ENCODE results near the gene CMTM7.

Gene CMTM7

GRCh38 chr3:32430900-32431299, 39.2 kb downstream of the CMTM7 start:
- H3K4me2 ChIP-seq (ENCODE audit: low read length): no peak overlapping the region
- H3K4me1 ChIP-seq (ENCODE audit: control insufficient read depth, low read length): peaks cover 43% of the 10 kb centered on the region
- no peak overlapping the region for H3K27ac ChIP-seq (ENCODE audit: low read depth, low read length)
- H3K36me3 ChIP-seq (ENCODE audit: control insufficient read depth, low read length): no peaks in the 10 kb centered on the region
- H3K9me2 ChIP-seq (replicated peaks; ENCODE audit: control insufficient read depth, low read length): no peaks in the 10 kb centered on the region
- no peak overlapping the region for H3K4me3 ChIP-seq (ENCODE audit: low read length)
- H3K9me3 ChIP-seq (ENCODE audit: control insufficient read depth, insufficient read depth, low read length): no peaks in the 10 kb centered on the region
- TF ChIP-seq, protein P1, sequence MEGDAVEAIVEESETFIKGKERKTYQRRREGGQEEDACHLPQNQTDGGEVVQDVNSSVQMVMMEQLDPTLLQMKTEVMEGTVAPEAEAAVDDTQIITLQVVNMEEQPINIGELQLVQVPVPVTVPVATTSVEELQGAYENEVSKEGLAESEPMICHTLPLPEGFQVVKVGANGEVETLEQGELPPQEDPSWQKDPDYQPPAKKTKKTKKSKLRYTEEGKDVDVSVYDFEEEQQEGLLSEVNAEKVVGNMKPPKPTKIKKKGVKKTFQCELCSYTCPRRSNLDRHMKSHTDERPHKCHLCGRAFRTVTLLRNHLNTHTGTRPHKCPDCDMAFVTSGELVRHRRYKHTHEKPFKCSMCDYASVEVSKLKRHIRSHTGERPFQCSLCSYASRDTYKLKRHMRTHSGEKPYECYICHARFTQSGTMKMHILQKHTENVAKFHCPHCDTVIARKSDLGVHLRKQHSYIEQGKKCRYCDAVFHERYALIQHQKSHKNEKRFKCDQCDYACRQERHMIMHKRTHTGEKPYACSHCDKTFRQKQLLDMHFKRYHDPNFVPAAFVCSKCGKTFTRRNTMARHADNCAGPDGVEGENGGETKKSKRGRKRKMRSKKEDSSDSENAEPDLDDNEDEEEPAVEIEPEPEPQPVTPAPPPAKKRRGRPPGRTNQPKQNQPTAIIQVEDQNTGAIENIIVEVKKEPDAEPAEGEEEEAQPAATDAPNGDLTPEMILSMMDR (IDR thresholded peaks at IDR 0.05; ENCODE audit: low read depth, low read length, poor library complexity, severe bottlenecking): no peak
- no peak for TF ChIP-seq EZH2phosphoT487 (IDR thresholded peaks at IDR 0.05; ENCODE audit: borderline replicate concordance, low read length)
- H3F3A ChIP-seq (ENCODE audit: control insufficient read depth, insufficient read depth): no peaks in the 10 kb centered on the region
- H3K79me2 ChIP-seq (ENCODE audit: control insufficient read depth, low read length): no peaks in the 10 kb centered on the region
- no peaks in the 10 kb centered on the region for H4K20me1 ChIP-seq (ENCODE audit: control insufficient read depth, insufficient read depth, low read depth, low read length)
- no peaks in the 10 kb centered on the region for H3K27me3 ChIP-seq (ENCODE audit: control insufficient read depth, low read length)

- no peak overlapping the region for H3K4me2 ChIP-seq (ENCODE audit: low read length)
- TF ChIP-seq, protein P1 (IDR thresholded peaks at IDR 0.05; ENCODE audit: low read depth, low read length, poor library complexity, severe bottlenecking): no peak
- TF ChIP-seq EZH2phosphoT487 (IDR thresholded peaks at IDR 0.05; ENCODE audit: borderline replicate concordance, low read length): no peak
- H3K79me2 ChIP-seq (ENCODE audit: control insufficient read depth, low read length): no peaks in the 10 kb centered on the region
- H3K4me1 ChIP-seq (ENCODE audit: control insufficient read depth, low read length): peaks cover 45% of the 10 kb centered on the region
- H4K20me1 ChIP-seq (ENCODE audit: control insufficient read depth, insufficient read depth, low read depth, low read length): no peaks in the 10 kb centered on the region
- no peaks in the 10 kb centered on the region for H3K27me3 ChIP-seq (ENCODE audit: control insufficient read depth, low read length)
- no peaks in the 10 kb centered on the region for H3K9me3 ChIP-seq (ENCODE audit: control insufficient read depth, insufficient read depth, low read length)
- H3K36me3 ChIP-seq (ENCODE audit: control insufficient read depth, low read length): no peaks in the 10 kb centered on the region
- H3K9me2 ChIP-seq (replicated peaks; ENCODE audit: control insufficient read depth, low read length): no peaks in the 10 kb centered on the region
- no peak overlapping the region for H3K27ac ChIP-seq (ENCODE audit: low read depth, low read length)
- no peaks in the 10 kb centered on the region for H3F3A ChIP-seq (ENCODE audit: control insufficient read depth, insufficient read depth)
- no peak overlapping the region for H3K4me3 ChIP-seq (ENCODE audit: low read length)
These were observed 39.8 kb downstream of the CMTM7 start for GRCh38 chr3:32431481-32431880.

DNA sequence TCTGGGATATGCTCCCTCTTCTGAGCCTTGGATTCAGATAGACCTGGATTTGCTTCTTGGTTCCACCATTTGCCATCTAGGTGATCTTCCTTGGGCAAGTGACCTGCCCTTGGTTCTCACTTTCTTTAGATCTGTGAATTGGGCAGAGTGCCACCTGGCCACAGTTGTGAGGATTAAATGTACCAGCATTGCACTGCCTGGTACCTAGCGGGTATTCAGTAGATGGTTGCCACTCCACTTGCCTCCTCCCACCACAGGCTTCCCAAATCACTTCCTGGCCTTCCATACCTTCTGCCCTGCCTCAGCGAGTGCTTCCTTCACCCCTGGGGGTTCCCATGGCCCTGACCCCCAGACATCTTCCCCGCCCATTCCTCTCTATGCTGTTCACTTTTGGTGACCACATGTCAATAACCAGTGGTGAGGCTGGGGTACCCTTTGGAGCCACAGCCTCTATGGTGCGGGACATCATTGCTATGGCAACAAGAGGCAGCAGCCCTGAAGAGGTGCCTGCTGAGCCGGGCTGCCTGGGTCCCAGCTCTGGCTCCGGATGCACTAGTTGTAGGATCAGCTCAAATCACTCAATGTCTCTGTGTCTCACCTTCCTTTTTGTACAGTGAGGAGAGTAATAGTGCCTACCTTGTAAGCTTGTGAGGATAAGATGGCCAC, 40.5 kb downstream of the CMTM7 start:
- Histone ChIP-seq H3K4me1 (ENCODE audit: control insufficient read depth, low read length) (peaks cover 49% of the 10 kb centered on the region), H3K9me3 (ENCODE audit: control insufficient read depth, insufficient read depth, low read length) (no peaks in the 10 kb centered on the region), H4K20me1 (ENCODE audit: control insufficient read depth, insufficient read depth, low read depth, low read length) (no peaks in the 10 kb centered on the region), H3K4me2 (ENCODE audit: low read length) (no peak overlapping the region), H3K9me2 (replicated peaks; ENCODE audit: control insufficient read depth, low read length) (no peaks in the 10 kb centered on the region), H3K27me3 (ENCODE audit: control insufficient read depth, low read length) (no peaks in the 10 kb centered on the region), H3K79me2 (ENCODE audit: control insufficient read depth, low read length) (no peaks in the 10 kb centered on the region), H3K4me3 (ENCODE audit: low read length) (no peak overlapping the region), H3F3A (ENCODE audit: control insufficient read depth, insufficient read depth) (no peaks in the 10 kb centered on the region), H3K36me3 (ENCODE audit: control insufficient read depth, low read length) (no peaks in the 10 kb centered on the region), H3K27ac (ENCODE audit: low read depth, low read length) (no peak overlapping the region)
- TF ChIP-seq EZH2phosphoT487 (IDR thresholded peaks at IDR 0.05; ENCODE audit: borderline replicate concordance, low read length): no peak
- TF ChIP-seq, protein P1 (IDR thresholded peaks at IDR 0.05; ENCODE audit: low read depth, low read length, poor library complexity, severe bottlenecking): no peak

Measured in DOHH2 (cell line).